ENCODE measurements around the gene RYR3.

- TF ChIP-seq POLR2A (IDR thresholded peaks at IDR 0.05): no peak
- TF ChIP-seq, protein P1, sequence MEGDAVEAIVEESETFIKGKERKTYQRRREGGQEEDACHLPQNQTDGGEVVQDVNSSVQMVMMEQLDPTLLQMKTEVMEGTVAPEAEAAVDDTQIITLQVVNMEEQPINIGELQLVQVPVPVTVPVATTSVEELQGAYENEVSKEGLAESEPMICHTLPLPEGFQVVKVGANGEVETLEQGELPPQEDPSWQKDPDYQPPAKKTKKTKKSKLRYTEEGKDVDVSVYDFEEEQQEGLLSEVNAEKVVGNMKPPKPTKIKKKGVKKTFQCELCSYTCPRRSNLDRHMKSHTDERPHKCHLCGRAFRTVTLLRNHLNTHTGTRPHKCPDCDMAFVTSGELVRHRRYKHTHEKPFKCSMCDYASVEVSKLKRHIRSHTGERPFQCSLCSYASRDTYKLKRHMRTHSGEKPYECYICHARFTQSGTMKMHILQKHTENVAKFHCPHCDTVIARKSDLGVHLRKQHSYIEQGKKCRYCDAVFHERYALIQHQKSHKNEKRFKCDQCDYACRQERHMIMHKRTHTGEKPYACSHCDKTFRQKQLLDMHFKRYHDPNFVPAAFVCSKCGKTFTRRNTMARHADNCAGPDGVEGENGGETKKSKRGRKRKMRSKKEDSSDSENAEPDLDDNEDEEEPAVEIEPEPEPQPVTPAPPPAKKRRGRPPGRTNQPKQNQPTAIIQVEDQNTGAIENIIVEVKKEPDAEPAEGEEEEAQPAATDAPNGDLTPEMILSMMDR (IDR thresholded peaks at IDR 0.05): no peak
Measured at GRCh38 chr15:33671456-33671855, 360.7 kb downstream of the RYR3 start.

All from lower leg skin (tissue), 3 donors.